Activated T-helper 2 cell treated with anti-CD3 and anti-CD28 coated beads, Interferon-gamma antibody, Interleukin-2, Interleukin-4, amounts not matched to agents 10 μg/mL and 5 μg/mL and 100 μg/mL, durations not matched to agents 14 hours and 24 hours and 36 hours (primary cell): ENCODE data around the gene CACNG8. TPM values are rescaled to one million over a fixed set of nuclear protein-coding genes. Genes with fewer than 3 reads are reported as not detected.

Experiments
- DNase-seq: peaks from one replicate; pipeline ENCODE4 v3.0.0; 2021; ENCODE audit warnings: low spot score
- H3K27ac Mint-ChIP-seq: one replicate; pipeline ENCODE4 v1.8.0; 2021; ENCODE audit warnings: mixed read lengths
- H3K27me3 Mint-ChIP-seq: one replicate; pipeline ENCODE4 v1.8.0; 2021; ENCODE audit warnings: low read depth, mixed read lengths
- H3K36me3 Mint-ChIP-seq: one replicate; pipeline ENCODE4 v1.8.0; 2021; ENCODE audit warnings: low read depth, mixed read lengths
- H3K4me1 Mint-ChIP-seq: one replicate; pipeline ENCODE4 v1.8.0; 2021; ENCODE audit warnings: low read depth, mixed read lengths
- H3K4me3 Mint-ChIP-seq: one replicate; pipeline ENCODE4 v1.8.0; 2021; ENCODE audit warnings: low read depth, mild to moderate bottlenecking, moderate library complexity, mixed read lengths
- H3K9me3 Mint-ChIP-seq: one replicate; pipeline ENCODE4 v1.8.0; 2021; ENCODE audit warnings: mixed read lengths
- intact Hi-C: fragments of 100-400 bp; cut with micrococcal nuclease; formaldehyde crosslinking; loops from one replicate; pipeline ENCODE4 v1.15.1; 2023
- total RNA-seq: library from RNA; stranded (reverse); gene quantifications from 2 replicates; pipeline ENCODE4 v1.2.3, GENCODE V29; 2022

The CACNG8 gene
- total RNA-seq, 1 donor from 2014 or later, result not detected

GRCh38 chr19:53971673-53972072 lies 8.9 kb downstream of the CACNG8 start:
- no peak overlapping the region for H3K4me3 Mint-ChIP-seq
- intact Hi-C loops, result loop anchor here (10.0 kb wide), 1 partner anchor 53 kb away; no protein-coding TSS in a partner anchor
- H3K36me3 Mint-ChIP-seq, result no peaks in the 10 kb centered on the region
- no peak overlapping the region for H3K27ac Mint-ChIP-seq
- peaks cover 3% of the 10 kb centered on the region for H3K27me3 Mint-ChIP-seq
- no peak for DNase-seq
- no peaks in the 10 kb centered on the region for H3K4me1 Mint-ChIP-seq
- no peaks in the 10 kb centered on the region for H3K9me3 Mint-ChIP-seq

GRCh38 chr19:53977429-53977990 lies 14.8 kb downstream of the CACNG8 start:
- intact Hi-C loops, result loop anchor here (1.0 to 10.0 kb wide), 2 partner anchors 47 to 69 kb away; no protein-coding TSS in a partner anchor
- peak; percentile 36 for DNase-seq
- peaks cover 11% of the 10 kb centered on the region for H3K4me1 Mint-ChIP-seq
- no peak overlapping the region for H3K27ac Mint-ChIP-seq
- H3K27me3 Mint-ChIP-seq, result peaks cover 44% of the 10 kb centered on the region
- peaks cover 10% of the 10 kb centered on the region for H3K36me3 Mint-ChIP-seq
- peak overlapping the region; percentile 40 for H3K4me3 Mint-ChIP-seq
- H3K9me3 Mint-ChIP-seq, result peaks cover 17% of the 10 kb centered on the region

- Mint-ChIP-seq H3K27ac (no peak overlapping the region), H3K4me1 (peaks cover 11% of the 10 kb centered on the region), H3K27me3 (peaks cover 44% of the 10 kb centered on the region), H3K9me3 (peaks cover 17% of the 10 kb centered on the region), H3K36me3 (peaks cover 10% of the 10 kb centered on the region), H3K4me3 (peak overlapping the region; percentile 40)
- intact Hi-C loops, result loop anchor here (1.0 to 10.0 kb wide), 2 partner anchors 47 to 70 kb away; no protein-coding TSS in a partner anchor
- no peak for DNase-seq
Observed at GRCh38 chr19:53977991-53978731, 15.4 kb downstream of the CACNG8 start.

GRCh38 chr19:53978975-53979801 lies 16.5 kb downstream of the CACNG8 start:
- Mint-ChIP-seq H3K9me3 (peaks cover 17% of the 10 kb centered on the region), H3K36me3 (peaks cover 10% of the 10 kb centered on the region), H3K27ac (no peak overlapping the region), H3K4me3 (peak overlapping the region; percentile 57), H3K27me3 (peaks cover 44% of the 10 kb centered on the region), H3K4me1 (peaks cover 11% of the 10 kb centered on the region)
- no peak for DNase-seq
- intact Hi-C loops, result loop anchor here (10.0 kb wide), 1 partner anchor 46 kb away; no protein-coding TSS in a partner anchor

GRCh38 chr19:53980539-53981375 lies 18.0 kb downstream of the CACNG8 start:
- H3K27ac Mint-ChIP-seq, result no peak overlapping the region
- no peak for DNase-seq
- H3K9me3 Mint-ChIP-seq, result peaks cover 17% of the 10 kb centered on the region
- peaks cover 44% of the 10 kb centered on the region for H3K27me3 Mint-ChIP-seq
- peak overlapping the region; percentile 64 for H3K4me3 Mint-ChIP-seq
- intact Hi-C loops, result no loop called here
- peaks cover 10% of the 10 kb centered on the region for H3K36me3 Mint-ChIP-seq
- peaks cover 11% of the 10 kb centered on the region for H3K4me1 Mint-ChIP-seq

- Mint-ChIP-seq H3K36me3 (peaks cover 10% of the 10 kb centered on the region), H3K27me3 (peaks cover 44% of the 10 kb centered on the region), H3K27ac (no peak overlapping the region), H3K9me3 (peaks cover 17% of the 10 kb centered on the region), H3K4me3 (no peak overlapping the region), H3K4me1 (peaks cover 11% of the 10 kb centered on the region)
- intact Hi-C loops, result no loop called here
- DNase-seq, result no peak
Observed at GRCh38 chr19:53981376-53981951, 18.7 kb downstream of the CACNG8 start.

GRCh38 chr19:53982001-53982451 lies 19.3 kb downstream of the CACNG8 start:
- intact Hi-C loops, result no loop called here
- Mint-ChIP-seq H3K36me3 (peaks cover 10% of the 10 kb centered on the region), H3K27ac (no peak overlapping the region), H3K4me1 (peaks cover 11% of the 10 kb centered on the region), H3K9me3 (peaks cover 17% of the 10 kb centered on the region), H3K27me3 (peaks cover 40% of the 10 kb centered on the region), H3K4me3 (no peak overlapping the region)
- no peak for DNase-seq

GRCh38 chr19:53982611-53983010 lies 19.9 kb downstream of the CACNG8 start:
- Mint-ChIP-seq H3K9me3 (peaks cover 17% of the 10 kb centered on the region), H3K4me3 (no peak overlapping the region), H3K27ac (no peak overlapping the region), H3K36me3 (peaks cover 10% of the 10 kb centered on the region), H3K4me1 (peaks cover 11% of the 10 kb centered on the region), H3K27me3 (peaks cover 37% of the 10 kb centered on the region)
- intact Hi-C loops, result no loop called here
- no peak for DNase-seq

- Mint-ChIP-seq H3K36me3 (peaks cover 10% of the 10 kb centered on the region), H3K9me3 (peaks cover 17% of the 10 kb centered on the region), H3K4me3 (no peak overlapping the region), H3K4me1 (peaks cover 11% of the 10 kb centered on the region), H3K27me3 (peaks cover 28% of the 10 kb centered on the region), H3K27ac (no peak overlapping the region)
- intact Hi-C loops, result no loop called here
- no peak for DNase-seq
Observed at GRCh38 chr19:53983457-53984289, 20.9 kb downstream of the CACNG8 start.

- intact Hi-C loops, result no loop called here
- Mint-ChIP-seq H3K27ac (no peak overlapping the region), H3K36me3 (peaks cover 3% of the 10 kb centered on the region), H3K4me3 (no peak overlapping the region), H3K9me3 (peaks cover 3% of the 10 kb centered on the region), H3K27me3 (peaks cover 10% of the 10 kb centered on the region), H3K4me1 (no peaks in the 10 kb centered on the region)
- DNase-seq, result no peak
Observed at GRCh38 chr19:53985863-53986262, 23.1 kb downstream of the CACNG8 start.

- H3K4me3 Mint-ChIP-seq, result no peak overlapping the region
- H3K36me3 Mint-ChIP-seq, result no peaks in the 10 kb centered on the region
- H3K27me3 Mint-ChIP-seq, result peaks cover 19% of the 10 kb centered on the region
- intact Hi-C loops, result no loop called here
- H3K4me1 Mint-ChIP-seq, result peaks cover 1% of the 10 kb centered on the region
- no peaks in the 10 kb centered on the region for H3K9me3 Mint-ChIP-seq
- no peak for DNase-seq
- H3K27ac Mint-ChIP-seq, result no peak overlapping the region
Observed at GRCh38 chr19:53988981-53989380, 26.2 kb downstream of the CACNG8 start.
